ENCODE data around the gene MAPRE3.

The MAPRE3 gene

DNA sequence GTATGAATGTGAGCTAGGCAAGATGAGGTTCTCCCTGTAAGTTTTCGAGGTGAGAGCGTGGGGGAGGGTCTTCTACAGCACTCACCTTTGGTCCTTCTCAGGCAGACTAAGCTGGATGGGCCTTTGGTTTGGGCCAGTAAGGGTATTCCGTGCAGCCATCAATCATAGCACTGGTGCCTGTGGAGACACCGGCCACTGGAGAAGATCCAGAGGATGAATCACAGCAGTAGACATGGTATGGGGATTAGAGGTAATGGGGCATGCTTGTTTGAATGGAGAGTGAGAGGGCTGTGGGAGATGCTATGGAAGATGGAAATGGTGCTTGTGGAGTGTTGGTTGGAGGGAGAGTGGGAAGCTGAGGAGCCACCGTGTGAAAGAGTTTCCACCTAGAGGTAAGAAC is 16.1 kb downstream of the MAPRE3 start:
- no peak for DNase-seq

GRCh38 chr2:26988058-26988860 is 17.8 kb downstream of the MAPRE3 start:
- DNase-seq = no peak

DNA sequence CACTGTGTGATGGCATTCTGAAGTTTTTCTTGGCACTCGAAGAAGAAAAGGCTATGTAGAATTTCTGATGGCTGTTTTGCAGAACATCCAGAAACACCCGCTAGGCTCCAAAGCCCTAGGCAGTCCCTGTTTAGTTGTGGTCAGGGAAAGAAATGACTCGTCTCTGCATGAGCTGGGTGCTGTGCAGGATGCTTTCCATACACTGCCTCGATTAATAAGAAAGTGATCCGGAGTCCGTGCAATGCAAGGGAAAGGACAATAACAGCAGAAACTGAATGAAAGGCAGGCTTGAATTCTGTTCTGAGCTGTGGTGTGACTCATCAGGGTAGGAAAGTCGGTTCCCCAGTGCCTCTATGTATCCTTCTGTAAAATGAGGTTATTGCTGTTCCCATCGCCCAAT is 18.7 kb downstream of the MAPRE3 start:
- no peak for DNase-seq

DNA sequence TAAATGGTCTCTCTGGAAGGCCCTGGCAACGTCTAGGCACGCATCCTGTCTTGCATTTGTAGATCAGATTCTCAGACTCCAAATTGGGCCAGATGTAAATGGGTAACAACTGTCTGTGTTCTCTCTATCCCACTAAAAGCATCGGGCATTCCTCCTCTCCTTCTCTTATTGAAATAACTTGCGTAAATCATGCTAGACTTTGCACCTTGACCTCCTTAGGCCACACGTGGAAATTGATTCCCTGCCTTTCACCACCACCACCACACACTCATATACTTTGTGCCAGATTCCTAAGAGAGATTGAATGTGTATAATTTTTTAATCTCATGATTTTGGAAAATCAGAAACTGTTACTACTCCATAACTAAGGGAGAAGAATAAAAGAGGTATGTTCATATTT is 21.3 kb downstream of the MAPRE3 start:
- no peak for DNase-seq

DNA sequence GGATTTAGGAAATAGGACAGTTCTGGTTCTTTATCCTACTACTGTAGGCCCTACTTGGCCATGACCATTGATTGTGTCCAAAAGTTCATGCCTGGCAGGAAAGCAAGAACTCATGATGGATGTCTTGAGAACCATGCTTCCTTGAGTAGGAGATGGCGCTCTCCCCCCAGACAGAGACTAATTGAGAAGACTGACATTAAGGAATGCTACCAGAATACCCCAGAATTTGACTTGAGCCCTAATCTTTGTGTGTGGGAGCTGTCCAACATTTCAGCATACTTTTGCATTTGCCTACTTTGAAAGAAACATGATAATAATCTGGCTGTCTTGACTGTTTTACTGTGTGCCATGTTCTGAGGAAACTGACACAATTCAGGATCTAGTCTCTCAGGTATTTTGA is 23.3 kb downstream of the MAPRE3 start:
- DNase-seq = no peak

DNA sequence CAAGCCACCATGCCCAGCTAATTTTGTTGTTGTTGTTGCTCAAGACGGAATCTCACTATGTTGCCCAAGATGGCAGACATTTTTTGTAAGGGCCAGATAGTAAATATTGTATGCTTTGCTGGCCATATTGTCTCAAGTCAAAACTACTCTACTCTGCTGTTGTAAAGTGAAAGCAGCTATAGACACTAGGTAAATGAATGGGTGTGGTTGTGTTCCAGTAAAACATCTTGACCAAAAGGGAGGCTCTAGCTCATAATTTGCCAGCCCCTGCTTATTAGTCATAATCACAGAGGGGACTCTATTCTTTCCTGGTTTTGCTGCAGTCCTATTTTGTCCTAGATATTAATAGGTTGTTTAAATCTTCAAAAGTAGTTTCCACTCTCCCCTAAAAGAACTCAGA is 24.5 kb downstream of the MAPRE3 start:
- DNase-seq = no peak

GRCh38 chr2:26997394-26997793 is 27.0 kb downstream of the MAPRE3 start:
- no peak for DNase-seq

DNA sequence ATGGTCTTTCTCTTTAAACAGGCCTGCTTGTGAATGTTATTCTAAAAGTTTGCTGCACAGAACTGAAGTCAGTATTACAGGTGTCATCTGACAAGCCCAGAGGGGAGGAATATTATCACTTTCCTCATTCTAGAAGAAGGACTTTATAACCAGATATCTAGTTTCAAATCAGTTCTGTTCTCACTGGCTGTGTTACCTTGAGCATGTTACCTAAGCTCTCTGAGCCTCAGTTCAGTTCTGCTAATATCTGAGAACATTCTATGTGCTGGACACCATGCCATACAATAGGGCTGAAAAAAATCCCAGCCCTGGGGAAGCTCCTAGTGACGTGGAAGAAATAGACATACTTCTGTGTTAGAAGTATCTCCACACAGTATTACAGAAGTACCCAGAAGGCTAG is 27.9 kb downstream of the MAPRE3 start:
- DNase-seq = no peak

GRCh38 chr2:27000228-27000627 is 29.8 kb downstream of the MAPRE3 start:
- DNase-seq = no peak

DNA sequence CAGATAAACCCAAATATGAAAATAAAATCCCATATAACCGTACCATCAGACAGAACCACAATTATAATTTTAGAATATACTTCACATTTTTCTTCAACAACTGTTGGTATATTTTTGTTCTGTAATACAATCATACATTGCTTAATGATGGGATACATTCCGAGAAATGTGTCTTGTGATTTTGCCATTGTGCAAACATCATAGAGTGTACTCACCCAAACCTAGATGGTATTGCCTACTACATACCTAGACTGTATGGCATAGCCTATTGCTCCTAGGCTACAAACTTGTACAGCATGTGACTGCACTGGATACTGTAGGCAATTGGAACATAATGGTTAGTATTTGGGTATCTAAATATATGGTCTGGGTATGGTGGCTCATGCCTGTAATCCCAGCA is 30.6 kb downstream of the MAPRE3 start:
- no peak for DNase-seq

GRCh38 chr2:27001950-27002349 is 31.5 kb downstream of the MAPRE3 start:
- DNase-seq = no peak

DNA sequence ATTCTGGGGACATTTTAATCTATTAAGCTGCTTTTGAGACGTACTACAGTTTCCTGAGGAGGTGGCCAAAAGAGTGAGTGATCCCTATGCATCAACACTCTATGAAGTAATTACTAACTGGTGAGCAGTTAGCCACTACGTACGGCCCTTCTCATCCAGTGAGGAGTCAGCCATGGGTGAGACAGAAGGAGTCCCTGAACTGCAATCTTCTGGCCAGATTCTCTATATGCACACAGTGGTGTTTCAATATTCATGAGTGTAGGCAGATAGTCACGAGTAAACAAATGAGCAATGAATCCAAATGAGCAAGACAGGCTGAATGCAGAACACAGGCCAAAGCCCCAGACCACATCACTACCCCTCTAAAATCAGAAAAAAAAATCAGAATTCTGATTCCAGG is 32.6 kb downstream of the MAPRE3 start:
- no peak for DNase-seq

DNA sequence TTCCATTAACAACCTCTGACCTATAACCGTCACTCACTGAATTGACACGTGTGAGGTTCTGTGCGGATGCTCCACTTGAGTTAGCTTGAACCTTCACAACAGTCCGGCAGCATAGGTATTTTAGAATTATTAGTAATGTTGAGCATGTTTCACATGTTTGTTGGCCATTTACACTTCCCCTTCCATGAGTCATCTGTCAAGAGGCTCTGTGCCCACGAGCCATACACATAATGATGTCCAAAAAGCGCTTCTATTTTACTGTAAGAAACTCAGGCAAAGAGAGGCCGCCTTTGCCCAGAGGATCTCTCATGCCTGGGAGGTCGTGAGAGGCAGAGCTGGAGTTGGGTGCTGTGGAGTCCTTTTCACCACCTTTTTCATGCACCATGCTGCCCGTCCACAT is 33.4 kb downstream of the MAPRE3 start:
- no peak for DNase-seq

DNA sequence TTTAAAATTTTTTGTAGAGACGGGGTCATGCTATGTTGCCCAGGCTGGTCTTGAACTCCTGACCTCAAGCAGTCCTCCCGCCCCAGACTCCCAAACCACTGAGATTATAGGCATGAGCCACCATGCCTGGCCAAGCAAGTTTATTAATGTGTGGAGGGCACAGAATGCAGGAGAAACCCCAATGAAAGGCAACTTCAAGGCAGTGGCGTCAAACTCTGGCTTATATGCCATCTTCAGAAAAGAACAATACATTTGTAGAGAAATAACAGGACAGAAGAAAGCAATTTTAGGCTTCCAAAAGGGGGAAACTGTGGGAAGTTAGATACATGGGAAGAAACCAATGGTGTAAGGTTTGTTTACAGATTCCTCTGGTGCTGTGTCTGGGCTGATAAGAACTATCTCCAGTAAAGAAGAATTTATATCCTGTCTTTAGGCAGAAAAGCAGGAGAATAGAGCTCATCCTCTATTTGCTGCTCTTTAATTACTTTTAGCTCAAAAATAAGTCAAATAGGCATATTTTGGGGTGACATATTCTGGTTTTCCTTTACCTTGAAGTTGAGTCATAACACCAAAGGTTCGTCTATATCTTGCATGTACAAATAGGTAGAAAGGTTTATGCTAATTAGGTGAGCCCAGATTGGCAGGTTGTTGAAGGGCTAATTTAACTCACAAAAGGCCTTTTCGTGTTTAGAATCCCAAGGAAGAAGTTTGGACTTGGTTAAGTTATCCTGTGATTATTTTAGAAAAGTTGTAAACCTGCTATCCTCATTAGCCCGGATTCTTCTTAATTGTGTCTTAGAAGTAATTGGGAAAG is 36.4 kb downstream of the MAPRE3 start:
- no peak for DNase-seq

GRCh38 chr2:27007416-27008374 is 37.3 kb downstream of the MAPRE3 start:
- no peak for DNase-seq

- DNase-seq = no peak
Measured at GRCh38 chr2:27008678-27009077, 38.2 kb downstream of the MAPRE3 start.

DNA sequence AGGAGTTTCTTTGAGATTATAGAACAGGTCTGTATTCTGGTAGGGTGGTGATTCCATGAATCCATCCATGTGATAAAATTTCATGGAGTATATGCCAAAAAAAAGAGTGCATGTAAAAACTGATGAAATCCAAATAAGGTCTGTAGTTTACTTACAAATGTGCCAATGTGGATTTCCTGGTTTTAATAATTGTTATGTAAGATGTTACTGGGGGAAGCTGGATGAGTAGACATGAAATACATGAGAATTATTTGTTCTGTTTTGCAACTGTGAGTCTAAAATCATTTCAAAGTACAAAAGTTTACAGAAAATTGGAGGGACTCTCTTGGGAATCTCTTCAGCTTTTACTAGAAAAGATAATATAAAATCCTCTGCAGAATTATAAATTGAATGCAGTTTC is 38.6 kb downstream of the MAPRE3 start:
- no peak for DNase-seq

DNA sequence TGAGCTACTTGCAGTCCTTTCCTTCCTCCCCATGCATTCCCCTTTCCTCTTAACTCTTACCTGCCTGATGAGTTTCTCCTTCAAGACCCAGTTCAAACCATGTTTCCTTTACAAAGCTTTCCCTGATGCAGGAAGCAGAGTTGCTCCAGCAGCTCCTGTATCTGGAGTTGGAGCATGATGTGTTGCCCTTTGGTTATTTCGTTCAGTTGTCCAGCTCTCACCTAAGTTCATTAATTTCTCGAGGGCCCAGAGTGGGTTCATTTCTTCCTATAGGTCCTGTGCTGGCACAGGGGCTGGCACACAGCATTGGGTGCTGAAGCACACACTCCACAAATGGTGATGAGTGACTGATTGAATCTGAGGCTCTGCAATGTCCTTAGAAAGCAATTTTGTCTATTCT is 39.3 kb downstream of the MAPRE3 start:
- no peak for DNase-seq

DNA sequence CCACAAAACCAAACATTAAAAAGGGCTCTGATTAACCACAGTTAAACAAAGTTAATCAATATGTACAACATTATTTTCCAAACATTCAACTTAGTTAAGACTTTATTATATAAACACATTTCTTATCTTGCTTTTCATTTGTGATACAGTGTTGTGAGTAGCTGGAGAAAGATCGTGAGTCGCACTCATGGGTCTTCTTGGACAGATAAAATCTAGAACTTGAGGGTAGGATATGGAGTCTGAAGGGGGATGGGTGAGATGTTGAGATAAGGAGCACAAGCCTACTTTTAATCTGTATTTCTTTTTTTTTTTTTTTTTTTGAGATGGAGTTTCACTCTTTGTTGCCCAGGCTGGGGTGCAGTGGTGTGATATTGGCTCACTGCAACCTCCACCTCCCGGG is 39.7 kb downstream of the MAPRE3 start:
- no peak for DNase-seq

DNA sequence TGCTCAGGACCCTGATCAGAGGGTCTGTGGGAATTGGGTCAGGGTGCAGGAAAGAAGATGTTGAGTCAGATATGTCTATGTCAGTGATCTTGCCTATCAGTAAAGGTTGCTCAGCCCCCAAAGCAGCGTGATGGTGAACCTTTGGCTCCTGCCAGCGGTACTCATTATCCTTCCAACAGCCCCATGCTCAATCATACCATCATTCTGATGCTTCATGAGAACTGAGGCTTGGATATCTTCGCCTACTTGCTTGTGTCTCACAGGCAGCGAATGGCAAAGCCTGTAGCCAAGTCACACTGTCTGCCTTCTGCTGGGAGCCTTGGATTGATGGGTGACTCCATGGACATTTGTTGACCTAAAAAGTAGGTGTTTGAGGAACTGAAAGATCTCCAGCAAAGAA is 43.3 kb downstream of the MAPRE3 start:
- no peak for DNase-seq

- DNase-seq = no peak
Measured at GRCh38 chr2:27014771-27015433, 44.5 kb downstream of the MAPRE3 start.

GRCh38 chr2:27016801-27017325 is 46.4 kb downstream of the MAPRE3 start:
- DNase-seq = peak; percentile 35
